Left forelimb (tissue), 1 donor: ENCODE measurements around the gene ENPP1.
"Not testable (repeated sequence)": the region's sequence is repeated elsewhere in the genome, so short reads cannot be mapped to it uniquely, and the experiment has no call there.

ENCODE experiments used
- DNase-seq: peaks from one replicate; pipeline ENCODE4 v3.0.0-alpha.2; 2018; ENCODE audit warnings: low spot score

Gene ENPP1

DNA sequence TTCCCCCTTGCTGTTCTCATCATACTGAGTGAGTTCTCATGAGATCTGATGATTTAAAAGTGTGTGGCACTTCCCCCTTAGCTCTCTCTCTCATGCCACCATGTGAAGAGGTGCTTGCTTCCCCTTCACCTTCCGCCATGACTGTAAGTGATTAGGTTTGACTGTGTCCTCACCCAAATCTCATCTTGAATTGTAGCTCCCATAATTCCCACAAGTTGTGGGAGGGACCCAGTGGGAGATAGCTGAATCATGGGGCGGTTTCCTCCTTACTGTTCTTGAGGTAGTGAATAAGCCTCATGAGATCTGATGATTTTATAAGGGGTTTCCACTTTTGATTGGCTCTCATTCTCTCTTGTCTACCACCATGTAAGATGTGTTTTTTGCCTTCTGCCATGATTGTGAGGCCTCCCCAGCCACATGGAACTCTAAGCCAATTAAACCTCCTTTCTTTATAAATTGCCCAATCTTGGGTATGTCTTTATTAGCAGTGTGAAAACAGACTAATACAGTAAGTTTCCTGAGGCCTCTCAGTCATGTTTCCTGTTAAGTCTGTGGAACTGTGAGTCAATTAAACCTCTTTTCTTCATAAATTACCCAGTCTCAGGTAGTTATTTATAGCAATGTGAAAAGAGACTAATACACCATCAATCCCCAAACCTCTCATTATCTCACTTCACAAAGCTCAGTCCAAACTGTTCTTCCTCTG is 108.4 kb downstream of the ENPP1 start:
- DNase-seq = not testable (repeated sequence)

DNA sequence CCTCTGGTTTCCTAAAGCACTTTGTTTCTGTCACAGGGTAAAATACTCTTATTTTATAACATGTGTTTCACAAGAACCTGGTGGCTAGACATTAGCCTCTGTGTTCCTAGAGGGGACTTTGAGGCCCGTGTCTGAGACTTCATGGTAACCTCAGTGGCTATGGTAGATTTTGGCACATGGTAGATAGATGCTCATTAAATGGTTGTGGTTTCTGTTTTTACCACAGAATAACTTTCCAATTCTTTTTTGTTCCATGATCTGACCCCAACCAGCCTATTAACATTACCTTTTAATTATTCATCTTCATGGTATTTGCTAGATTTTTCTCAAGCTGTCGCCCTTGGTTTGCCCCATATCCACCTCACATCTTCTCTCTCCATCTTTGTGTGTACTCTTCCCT is 109.0 kb downstream of the ENPP1 start:
- DNase-seq = no peak

DNA sequence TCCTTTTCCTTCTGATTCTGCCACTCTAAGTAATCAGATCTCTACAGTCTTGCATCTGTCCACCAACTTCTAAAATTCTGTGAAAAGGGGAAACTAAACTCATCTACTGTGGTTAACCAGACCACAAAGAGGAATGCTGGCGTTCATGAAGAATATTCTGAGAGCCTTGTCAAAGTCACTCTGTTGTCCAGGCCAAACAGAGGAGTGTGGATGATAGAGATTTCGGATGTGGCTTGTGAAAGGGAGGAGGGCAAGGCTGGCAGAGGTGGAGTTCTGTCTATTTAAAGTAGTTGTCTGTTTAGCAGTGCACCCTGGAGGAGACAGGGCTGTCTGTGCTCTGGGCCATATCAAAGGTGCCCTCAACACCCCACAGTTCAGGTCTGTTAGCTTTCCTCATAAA is 109.5 kb downstream of the ENPP1 start:
- no peak for DNase-seq

- no peak for DNase-seq
Observed at GRCh38 chr6:131917763-131918649, 110.2 kb downstream of the ENPP1 start.

GRCh38 chr6:131918650-131919355 is 111.0 kb downstream of the ENPP1 start:
- DNase-seq = no peak

DNA sequence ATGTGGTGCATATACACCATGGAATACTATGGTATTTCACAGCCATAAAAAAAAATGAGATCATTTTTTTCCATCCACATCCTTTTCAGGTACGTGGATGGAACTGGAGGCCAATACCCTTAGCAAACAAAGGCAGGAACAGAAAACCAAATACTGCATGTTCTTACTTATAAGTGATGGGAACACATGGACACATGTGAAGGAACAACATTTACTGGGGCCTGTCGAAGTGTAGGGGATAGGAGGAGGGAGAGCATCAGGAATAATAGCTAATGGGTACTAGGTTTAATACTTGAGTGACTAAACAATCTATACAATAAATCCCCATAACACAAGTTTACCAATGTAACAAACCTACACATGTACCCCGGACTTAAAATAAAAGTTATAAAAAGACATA is 112.8 kb downstream of the ENPP1 start:
- DNase-seq = no peak

DNA sequence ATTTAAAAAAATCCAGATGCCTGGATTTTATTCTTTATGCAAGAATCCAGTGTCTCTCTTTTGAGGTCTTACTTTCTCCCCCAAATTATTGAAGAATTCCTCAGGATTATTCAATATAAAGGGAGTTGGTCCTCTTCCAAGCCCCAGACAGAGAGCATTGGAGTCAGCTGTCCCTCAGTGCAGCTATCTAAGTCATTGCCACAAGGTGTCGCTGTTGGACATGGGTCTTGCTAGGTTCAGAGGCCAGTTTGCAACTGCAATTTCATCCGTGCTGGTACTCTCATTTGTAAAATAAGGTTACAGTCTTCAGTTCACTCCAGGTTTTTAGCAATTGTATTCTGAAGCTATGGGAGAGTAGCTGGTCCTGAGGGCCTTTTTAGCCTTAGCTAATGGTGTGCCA is 115.5 kb downstream of the ENPP1 start:
- no peak for DNase-seq

GRCh38 chr6:131924881-131925474 is 117.2 kb downstream of the ENPP1 start:
- DNase-seq = no peak

GRCh38 chr6:131929264-131929663 is 121.4 kb downstream of the ENPP1 start:
- DNase-seq = no peak

DNA sequence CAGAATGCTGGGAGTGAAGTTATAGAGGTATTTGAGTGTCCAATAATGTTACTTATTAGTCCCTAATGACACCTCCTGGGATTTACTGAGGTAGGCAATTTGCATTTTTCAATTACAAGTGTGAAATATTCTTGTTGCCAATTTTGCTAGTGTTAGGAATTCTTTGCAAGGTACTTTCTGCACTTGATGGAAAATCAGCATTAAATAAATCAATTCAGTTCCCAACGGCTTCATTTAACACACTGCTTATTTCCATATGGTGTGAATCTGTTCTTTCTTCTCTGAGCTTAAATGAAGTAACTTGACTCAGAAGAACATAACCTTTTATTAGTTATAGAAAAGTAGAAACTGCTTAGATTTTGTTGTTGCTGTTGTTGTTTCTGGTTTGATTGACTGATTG is 122.2 kb downstream of the ENPP1 start:
- no peak for DNase-seq

GRCh38 chr6:131931063-131931750 is 123.4 kb downstream of the ENPP1 start:
- no peak for DNase-seq

DNA sequence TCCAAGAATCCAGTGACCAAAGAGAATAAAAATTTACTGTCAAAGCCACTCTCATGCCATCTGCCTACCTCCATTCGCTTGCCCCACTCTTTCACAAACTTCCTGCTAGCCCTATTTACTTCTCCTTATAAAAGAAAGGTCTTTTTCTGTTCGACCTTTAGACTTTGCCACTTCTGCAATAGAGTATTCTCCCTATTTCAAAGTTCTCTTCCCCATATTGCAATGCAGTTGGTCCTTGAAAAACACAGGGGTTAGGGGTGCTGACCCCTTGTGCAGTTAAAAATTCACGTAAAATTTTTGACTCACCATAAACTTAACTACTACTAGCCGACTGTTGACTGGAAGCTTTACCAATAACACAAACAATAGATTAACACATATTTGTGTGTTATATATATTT is 128.3 kb downstream of the ENPP1 start:
- no peak for DNase-seq

DNA sequence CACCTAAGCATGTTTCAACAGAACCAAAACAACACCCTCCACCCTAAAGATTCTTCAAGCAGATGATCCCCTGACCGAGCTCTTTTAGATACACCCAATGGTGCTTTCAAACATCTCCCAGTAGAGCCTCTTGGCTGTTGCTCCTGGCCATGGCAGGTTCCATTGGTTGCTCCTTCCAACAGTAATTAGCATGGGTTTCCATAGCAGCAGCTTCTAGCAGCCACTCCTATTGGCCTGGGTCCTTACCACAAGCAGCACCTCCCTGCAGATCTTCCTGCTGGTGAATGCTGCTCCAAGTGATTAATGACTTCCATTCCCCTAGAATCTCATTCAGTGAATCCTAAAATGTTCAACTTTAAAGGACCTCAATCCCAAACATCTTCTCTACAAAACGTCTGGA is 129.4 kb downstream of the ENPP1 start:
- DNase-seq = no peak

DNA sequence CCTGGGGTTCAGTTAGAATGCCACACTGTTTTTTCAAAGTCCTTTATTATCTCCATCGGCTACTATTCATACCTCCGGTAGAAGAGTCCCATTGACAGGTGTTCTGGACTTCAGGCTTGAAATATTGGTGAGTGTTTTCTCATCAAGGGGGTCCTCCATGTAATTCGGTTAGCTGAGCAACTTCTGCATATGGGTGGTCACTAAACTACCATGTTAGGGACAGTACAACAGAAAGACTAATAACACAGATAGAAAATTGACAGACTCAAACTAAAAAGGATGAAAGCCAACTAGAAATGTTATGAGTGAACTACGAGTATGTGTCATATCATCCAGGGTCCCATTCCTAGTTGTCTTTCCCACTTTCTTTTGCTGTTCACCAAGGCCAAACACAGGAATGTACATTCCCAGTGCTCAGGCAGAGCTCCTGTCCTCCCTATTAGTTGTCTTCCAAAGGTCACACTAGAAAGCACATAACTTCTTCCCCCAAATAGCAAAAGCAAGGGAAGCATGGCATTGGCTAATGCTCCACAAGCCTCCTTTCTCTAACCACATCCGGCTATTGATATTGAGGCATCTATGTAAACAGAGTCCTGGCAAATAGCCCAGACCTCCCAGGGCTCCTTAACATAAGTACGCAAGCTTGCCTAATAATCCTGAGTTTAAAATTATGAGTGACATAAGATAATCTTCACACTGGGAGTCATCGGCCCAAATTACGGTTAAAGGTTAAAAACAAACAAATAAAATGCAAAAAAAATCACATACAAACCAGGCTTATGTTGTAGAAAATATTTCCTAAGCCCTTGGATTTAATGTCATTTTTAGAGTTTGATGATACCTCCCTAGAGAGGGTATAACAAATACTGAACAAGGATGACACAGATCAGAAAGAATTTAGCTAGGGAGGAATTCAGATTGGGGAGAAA is 130.1 kb downstream of the ENPP1 start:
- no peak for DNase-seq
